NCI-H2081 treated with DMSO at 0.1 percent for 48 hours (cell line): ENCODE measurements around the gene B3GNT7.
"Not testable (repeated sequence)": the region's sequence is repeated elsewhere in the genome, so short reads cannot be mapped to it uniquely, and the experiment has no call there.

Source experiments
- DNase-seq: peaks from one replicate; lab custom pipeline; 2025; lab: John Stamatoyannopoulos, UW

B3GNT7 gene

DNA sequence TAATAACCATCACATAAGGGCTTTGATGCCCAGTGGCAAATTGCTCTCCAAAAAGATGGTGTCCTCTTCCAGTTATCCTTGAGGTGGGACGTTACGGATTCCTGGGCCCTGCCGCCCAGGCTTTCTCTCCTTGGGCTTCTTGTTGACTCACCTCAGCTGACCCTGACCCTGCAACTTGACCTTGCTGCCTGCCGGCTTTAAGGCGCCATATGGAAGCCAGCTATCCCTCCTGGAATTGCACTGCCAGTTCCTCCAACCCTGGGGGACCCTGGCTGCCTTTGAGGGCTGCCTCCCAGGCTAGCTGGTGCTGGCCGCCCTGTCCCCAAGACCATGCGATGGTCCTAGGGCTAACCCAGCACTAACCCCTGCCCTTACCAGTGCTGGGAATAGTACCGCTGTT is 28.3 kb upstream of the B3GNT7 start:
- DNase-seq = no peak

DNA sequence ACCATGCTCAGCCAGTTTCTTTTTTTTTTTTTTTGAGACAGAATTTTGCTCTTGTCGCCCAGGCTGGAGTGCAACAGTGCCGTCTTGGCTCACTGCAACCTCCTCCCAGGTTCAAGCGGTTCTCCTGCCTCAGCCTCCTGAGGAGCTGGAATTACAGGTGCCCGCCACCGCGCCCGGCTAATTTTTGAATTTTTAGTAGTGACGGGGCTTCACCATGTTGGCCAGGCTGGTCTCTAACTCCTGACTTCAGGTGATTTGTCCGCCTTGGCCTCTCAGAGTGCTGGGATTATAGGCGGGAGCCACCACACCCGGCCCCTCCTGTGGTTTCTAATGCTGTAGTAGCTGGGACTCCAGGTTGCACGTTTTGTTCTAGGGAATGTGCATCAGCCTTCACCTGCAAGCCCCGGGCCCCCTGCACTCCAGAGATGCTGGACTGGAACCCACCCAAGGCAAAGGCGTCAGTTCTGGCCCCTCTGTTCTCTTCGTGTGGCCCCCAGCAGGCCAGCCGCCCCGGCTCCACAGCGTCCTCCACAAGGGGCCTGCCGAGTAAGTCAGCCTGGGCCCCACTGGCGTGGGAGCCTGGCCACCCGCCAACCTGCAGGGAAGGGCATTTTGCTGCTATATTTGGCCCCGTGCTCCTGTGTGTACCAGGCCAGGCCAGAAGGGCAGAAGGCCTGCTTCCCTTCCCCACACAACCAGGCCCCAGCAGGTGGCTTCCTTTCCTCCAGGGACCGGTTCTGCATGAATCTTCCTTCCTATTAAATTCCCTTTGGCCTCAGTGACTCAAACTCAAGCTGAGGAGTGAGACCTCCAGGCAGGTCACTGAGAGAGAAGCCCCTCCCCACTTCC is 25.7 kb upstream of the B3GNT7 start:
- no peak for DNase-seq

DNA sequence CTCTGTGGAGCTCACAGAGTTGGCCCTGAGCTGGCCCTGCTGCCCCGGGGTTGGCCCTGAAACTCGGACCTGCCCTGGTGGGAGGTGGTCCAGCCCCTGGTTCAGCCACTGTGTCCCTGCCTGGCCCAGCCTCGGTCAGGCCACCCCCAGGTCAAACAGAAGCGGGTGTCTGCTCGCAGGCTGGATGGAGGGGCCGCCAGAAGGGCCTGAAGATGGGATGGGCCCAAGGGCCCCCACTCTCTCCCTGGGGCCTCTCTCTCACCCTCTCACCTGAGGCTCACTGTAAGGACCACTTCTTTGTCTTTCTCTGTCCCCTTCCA is 25.1 kb upstream of the B3GNT7 start:
- DNase-seq = no peak

DNA sequence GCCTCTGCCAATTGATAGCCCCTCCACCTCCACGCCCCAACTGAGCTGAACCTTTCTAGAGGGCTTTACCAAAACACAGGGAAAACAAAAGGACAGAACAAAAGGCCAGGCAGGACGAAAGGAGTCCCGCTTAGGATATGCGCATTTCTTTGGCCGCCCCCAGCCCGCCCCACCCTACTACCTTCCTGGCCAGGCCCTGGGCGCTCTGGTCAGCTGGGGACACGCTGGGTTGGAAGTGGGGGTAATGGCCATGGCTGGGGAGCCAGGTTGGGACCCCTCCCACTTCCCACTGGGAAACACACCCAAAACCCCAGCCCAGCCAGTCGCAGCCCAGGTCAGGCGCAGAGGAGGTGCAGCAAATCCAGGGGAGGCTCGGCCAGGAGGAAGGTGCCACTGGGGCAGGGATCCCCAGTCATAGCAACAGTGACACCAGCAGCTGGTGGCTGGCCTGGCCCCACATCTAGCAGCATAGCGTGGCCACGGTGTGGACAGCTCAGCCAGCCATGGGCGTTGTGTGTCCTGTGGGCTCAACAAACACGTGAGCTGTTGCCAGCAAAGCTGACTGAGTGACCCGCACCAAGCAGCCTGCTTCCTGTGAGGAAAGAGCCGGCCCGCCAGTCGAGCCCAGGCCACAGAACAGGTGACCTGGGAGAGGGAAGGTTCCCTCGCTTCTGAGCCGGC is 24.6 kb upstream of the B3GNT7 start:
- no peak for DNase-seq

DNA sequence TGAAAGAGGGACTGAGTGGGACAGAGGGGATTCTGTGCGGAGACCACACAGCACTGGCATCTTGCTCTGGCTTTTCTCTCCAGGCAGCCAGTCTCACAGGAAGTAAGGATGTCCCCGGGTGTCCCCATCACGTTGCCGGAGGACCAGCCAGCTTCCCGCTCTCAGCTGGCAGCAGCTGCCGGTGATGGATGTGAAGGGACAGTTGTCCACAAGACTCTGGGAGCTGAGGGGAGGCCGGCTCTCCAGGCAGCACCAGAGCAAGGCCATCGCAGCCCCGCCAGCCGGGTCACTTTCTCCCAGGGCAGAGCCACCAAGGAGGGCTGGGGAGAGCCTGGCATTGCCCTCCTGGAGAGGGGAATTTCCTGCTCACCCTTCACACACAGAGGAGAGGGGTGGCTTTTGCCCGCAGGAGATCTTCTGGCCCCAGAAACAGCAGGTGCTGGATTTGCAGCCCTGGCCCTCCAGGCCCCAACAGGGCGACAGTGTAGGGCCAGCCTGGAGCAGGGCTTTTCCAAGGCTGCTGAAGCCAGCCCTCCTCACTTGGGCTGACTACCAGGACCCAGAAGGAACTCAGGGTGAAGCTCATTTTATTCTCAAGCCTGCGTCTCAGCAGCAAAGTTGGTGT is 24.0 kb upstream of the B3GNT7 start:
- no peak for DNase-seq

DNA sequence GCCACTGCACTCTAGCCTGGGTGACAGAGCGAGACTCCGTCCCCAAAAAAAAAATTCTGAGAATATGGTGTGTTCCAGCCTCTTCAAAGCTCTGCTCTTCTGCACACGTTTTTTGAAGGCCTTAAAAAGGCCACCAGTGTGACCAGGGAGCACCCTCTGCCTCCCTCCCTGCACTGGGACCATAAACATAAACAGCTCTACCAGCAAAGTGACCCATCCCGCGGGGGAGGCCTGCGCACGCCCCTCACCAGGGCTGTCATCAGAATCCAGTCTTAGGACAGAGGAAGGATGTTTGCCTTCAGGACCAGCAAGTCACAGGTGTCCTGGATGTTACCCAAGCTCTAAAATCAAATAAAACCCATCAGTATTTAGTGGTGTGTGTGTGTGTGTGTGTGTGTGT is 23.2 kb upstream of the B3GNT7 start:
- DNase-seq = no peak

DNA sequence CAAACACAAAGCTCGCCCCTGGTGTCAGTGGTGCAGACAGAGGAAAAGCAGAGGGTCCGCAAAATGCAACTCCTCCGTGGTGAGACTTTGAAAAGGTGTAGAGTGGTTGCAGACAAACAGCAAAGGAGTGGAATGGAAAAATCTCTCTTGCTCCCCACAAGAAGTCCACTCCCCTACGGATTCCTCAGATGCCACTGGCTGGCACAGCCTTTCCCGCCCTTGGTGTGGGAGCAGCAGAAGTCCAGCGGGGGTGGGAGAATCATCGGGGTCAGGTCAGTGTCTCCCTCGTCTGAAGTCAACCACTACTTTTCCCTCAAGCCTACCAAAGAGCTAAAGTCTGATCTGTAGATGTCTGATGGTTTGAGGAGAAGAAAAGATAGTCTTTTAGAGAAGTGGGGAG is 22.3 kb upstream of the B3GNT7 start:
- DNase-seq = no peak

DNA sequence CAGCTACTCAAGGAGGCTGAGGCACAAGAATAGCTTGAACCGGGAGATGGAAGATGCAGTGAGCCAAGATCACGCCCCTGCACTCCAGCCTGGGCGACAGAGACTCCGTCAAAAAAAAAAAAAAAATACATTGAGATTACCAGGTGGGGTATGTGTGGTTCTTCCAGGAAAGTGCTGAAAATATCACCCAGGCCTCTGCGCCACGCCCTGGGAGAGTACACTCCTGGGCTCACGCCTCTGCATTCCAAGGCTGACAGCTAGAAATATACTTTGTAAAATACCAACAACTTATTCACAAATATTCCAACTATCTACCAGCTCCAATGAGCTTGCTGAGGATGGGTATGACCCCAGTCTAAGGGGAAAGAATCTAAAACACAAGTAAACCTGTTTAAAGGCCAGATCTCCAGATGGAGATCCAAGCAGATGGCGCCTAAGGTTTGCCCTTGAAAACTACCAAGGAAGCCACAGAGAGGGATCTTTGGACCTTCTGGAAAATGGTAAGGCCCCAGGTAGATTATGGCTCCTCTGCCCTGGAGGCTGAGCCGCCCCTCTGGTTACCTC is 21.6 kb upstream of the B3GNT7 start:
- DNase-seq = no peak

DNA sequence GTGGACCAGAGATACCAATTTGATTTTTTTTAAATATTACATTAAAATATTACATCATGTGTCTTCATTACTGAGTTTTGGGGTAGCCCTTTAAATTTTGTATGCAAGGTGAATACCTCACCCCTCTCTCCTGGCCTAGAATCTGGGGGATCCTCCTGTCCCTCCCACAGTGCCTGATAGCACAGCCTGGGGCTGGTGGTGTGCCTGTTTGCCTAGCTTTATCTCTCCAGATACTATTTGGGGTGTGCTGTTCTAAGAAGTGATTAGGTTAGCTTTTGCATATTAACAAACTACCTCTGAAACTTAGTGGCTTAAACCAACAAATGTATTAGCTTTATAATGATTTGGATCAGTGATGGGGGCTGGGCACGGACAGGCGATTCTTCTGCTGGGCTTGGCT is 20.7 kb upstream of the B3GNT7 start:
- no peak for DNase-seq

DNA sequence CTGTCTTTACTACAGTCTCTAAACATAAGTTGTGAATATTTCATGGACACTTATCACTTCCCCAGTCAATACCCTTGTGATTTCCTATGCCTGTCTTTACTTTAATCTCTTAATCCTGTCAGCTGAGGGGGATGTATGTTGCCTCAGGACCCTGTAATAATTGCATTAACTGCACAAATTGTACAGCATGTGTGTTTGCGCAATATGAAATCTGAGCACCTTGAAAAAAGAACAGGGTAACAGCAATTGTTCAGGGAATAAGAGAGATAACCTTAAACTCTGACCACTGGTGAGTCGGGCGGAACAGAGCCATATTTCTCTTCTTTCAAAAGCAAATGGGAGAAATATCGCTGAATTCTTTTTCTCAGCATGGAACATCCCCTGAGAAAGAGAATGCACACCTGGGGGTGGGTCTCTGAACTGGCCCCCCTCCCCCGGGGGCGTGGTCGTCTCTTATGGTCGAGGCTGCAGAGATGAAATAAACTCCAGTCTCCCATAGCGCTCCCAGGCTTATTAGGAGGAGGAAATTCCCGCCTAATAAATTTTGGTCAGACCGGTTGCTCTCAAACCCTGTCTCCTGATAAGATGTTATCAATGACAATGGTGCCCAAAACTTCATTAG is 19.4 kb upstream of the B3GNT7 start:
- not testable (repeated sequence) for DNase-seq

DNA sequence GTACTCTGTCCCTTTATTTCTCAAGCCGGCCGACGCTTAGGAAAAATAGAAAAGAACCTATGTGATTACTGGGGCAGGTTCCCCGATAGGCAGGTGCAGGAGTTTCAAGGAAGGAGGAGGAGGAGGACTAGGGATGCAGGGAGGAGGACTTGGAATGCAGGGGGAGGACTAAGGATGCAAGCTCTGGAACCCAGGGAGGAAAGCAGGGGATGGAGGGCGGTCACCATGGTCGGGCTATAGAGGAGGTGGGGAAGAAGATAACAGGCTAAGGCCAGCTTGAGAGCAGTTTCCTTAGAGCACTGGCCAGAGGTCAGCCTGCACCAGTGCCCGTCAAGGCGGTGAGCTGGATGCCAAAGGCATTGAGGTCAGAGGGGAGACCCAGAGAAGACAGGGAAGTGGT is 18.7 kb upstream of the B3GNT7 start:
- no peak for DNase-seq

DNA sequence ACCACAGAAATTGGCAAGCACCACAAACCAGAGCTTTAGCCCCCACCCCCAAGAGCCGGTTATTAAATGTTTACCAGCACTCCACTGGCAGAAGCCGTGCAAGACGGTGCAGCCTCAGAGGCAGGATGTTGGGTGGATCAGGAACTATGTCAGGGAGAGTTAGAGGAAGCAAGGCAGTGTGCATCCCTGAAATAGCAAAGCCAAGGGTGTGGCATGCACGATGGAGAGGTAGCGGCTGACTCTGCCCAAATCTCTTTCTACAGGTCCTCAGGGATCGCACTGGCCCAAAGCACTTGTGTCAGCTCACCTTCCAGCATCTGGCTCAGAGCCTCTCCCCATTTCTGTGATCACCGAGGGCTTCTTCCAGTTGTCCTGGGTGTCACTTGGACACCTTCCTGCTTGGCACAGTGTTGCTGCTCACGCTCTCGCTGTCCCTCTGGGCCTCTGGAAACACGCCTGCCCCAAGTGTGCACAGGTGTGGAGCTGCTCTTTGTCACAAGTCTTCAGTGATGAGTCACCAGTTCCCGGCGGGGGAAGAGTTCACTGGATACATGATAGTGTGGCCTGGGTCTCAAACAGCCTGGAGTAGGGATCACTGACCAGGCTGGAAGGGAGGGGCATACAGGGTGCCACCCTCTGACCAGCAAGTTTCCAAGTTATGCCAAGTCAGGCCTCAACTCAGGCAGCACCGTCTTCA is 17.3 kb upstream of the B3GNT7 start:
- DNase-seq = no peak

DNA sequence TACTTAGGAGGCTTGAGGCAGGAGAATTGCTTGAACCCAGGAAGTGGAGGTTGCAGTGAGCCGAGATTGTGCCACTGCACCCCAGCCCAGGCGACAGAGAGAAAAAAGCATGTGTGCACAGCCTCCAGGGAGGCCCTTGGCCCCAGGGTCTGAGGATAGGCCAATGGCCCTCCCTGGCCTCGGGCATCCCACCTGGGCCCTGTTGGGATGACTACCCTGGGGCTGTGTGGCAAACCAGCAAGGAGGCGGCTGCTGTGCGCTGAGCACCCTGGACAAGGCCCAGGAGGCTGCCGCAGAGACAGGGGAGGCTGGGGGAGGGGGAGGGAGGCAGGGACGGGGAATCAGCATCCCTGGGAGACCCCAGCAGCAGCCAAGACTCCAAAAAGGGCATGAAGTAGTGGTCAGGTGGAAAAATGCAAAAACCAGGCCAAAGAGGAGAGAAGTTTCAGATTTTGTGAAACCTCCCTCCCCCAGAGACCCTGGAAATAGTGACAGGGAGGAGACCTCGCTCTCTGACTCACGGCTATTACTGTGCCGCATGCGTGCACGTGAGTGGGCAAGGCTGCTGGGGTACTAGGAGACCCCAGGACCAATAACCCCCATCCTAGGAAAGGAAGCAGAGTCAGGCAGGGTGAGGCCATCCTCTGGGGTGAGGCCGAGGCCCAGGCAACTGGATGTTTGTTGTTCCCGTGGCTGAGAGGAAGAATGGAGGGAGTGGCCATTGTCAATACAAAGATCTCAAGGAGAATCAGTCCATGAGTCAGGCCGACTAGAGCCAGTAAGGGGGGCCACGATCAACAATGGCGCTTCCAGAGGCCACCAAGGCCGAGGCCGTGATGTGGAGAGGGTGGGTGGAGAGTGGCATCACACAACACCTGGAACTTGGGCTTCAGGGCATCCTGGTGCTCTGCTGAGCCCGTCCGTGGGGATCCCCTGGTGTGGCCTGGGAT is 16.0 kb upstream of the B3GNT7 start:
- DNase-seq = no peak

DNA sequence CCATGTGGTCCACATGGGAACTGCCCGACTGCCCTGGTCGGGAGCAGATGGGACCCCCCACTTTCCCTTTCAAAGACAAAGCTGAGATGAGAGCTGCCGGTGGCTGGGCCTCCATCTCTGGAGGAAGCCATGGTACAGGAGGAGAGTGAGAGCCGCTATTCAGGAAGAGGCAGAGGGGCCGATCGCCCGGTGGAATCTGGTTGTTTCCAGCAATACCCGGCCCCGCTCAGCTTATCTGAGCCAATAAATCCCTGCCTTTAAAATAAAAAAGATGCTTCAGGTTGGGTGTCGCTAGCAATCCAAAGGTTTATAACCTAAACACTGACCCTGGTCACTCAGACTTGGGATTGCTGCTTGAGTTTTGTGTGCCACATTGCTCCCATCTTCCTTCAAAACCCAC is 15.2 kb upstream of the B3GNT7 start:
- DNase-seq = no peak

DNA sequence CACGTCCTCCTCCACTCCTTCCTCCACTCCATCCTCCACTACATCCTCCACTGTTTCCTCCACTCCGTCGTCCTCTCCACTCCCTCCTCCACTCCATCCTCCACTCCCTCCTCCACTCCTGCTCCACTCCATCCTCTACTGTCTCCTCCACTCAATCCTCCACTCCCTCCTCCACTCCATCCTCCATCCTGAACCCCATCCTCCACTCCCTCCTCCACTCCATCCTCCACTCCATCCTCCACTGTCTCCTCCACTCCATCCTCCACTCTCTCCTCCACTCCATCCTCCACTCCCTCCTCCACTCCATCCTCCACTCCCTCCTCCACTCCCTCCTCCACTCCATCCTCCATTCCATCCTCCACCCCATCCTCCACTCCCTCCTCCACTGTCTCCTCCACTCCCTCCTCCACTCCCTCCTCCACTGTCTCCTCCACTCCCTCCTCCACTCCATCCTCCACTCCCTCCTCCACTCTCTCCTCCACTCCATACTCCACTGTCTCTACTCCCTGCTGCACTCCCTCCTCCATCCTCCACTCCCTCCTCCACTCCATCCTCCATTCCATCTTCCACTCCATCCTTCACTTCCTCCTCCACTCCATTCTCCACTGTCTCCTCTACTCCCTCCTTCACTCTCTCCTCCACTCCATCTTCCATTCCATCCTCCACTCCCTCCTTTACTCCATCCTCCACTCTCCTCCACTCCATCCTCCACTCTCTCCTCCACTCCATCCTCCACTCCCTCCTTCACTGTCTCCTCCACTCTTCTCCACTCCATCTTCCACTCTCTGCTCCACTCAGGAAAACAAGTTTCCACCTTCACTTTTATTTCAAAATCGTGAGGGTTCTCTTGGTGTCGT is 14.3 kb upstream of the B3GNT7 start:
- DNase-seq = no peak

DNA sequence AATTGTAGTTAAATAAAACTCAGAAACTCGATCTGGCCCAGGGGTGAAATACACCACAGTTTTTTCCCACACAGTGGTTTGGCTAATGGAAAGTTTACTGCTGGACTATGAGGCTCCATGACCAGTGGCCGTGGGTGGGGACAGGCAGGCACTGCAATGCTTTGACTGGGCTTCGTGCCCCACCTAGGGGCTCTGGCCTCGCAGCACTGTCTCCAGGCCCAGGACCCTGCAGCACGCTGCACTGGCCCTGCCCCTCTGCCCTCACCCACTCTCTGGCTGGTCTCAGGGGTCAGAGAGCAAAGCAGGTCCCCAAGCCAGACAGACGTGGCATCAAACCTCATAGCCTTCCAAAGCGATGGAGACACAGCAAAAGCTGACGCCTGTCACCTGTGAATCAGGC is 13.4 kb upstream of the B3GNT7 start:
- no peak for DNase-seq

DNA sequence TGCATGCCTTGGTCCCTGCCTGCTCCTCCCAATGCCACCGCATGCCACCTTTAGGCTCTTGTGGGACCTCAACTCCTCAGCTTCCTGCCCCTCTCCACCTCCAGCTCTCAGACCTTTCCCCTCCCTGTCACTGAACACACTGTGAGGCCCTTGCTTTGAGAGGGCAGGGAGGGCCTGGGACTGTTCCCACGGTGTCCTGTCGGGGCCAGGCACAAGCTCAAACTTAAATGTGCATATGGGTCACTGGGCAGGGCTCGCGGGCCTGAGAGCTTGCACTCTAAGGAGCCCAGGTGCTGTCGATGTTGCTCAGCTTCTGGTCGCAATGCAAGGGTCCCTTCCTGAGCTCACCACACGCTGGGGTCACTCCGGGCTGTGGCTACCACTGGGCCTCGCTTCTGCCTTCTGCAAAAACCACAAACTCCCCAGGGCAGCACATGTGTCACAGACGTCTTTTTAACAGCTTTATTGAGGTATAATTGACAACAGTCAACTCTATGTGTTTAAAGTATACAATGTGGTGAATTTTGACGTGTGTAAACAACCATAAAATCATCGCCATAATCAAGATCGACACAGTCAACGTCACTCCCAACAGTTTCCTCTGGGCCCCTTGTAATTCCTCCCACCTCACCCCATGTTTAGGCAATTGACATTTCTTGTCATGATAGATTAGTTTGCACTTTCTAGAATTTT is 11.9 kb upstream of the B3GNT7 start:
- DNase-seq = no peak

DNA sequence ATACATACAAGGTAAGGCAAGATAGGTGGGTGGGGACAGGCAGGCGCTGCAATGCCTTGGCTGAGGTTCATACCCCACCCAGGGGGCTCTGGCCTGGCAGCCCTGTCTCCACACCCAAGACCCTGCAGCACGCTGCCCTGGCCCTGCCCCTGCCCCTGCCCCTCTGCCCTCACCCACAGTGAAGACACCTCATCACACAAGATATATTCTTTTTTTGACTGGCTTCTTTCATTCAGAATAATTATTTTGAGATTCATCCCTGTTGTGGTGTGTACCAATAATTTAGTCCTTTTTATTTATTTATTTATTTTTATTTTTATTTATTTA is 11.4 kb upstream of the B3GNT7 start:
- no peak for DNase-seq

DNA sequence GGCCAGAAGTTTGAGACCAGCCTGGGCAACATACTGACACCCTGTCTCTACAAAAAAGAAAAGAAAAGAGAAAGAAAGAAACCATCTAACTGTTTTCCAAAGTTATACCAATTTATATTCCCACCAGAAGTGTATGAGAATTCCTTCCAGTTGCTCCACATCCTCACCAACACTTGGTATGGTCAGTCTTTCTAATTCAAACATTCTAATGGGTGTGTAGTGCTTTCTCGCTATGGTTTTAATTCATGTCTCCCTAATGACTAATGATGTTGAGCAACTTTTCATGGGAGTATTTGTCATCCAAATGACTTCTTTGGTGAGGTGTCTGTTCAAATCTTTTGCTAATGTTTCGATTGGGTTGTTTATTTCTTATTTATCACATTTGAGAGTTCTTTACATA is 10.5 kb upstream of the B3GNT7 start:
- DNase-seq = no peak
